ENCODE measurements around the gene PPFIA2.
A peak's percentile ranks its signal among the peaks of the same experiment; 100 is the strongest.

Gene PPFIA2

DNA sequence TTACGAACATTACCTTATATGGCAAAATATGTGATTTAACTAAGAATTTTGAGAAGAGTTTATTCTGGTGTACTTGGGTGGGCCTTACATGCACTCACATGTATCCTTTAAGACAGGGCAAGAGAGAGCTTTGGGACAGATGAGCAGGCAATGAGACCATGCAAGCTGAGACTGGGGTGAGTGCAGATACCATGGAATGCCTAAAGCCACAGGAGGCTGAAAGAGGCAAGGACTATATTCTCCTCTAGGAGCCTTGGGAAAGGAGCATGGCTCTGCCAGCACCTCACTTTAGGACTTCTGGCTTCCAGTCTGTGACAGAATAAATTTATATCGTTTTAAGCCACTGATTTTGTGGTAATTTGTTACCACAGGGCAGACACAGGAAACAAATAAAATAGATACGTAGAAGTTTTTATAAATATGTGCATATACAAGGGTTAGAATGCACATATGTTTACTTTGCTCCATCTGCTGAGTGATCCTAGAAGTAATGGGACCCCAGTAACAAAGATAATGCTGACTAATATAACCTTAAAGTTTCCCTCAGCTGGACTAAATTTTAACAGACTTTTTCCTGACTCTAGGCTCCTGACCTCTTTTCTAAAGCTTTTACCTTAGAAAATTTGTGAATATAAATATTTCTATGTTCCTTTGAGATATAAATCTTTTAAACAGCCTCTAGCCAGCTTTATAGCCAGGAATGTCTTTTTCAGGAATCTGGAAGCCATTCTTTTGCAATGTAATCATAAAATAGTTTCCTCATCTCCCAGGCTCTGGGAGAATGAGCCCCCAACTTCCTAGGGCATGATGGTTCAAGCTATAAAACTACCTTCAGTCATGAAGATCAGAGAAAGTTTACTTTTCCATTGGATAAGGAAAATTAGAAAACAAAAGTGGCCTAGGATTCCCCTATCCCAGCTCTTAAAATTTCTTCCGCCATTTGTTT is 216.8 kb downstream of the PPFIA2 start:
- DNase-seq, result no peak

DNA sequence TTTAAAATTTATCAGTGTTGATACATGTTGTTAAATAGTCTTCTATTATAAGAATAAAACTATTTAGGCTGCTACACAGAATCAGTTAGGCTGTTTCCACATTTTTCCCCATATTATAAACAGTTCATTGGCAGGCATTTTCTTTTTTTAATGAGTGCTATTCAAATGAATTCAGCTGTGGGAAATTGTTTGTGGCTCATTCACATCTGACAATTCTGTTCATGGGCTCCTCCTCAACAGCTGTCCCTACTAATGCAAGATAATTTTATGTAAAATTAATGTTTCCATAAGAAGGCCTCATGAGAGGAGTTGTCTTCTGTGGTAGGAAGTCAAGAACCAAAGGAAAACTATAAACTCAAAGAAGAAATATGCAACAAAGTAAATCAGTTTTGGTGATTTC is 218.0 kb downstream of the PPFIA2 start:
- DNase-seq, result no peak

DNA sequence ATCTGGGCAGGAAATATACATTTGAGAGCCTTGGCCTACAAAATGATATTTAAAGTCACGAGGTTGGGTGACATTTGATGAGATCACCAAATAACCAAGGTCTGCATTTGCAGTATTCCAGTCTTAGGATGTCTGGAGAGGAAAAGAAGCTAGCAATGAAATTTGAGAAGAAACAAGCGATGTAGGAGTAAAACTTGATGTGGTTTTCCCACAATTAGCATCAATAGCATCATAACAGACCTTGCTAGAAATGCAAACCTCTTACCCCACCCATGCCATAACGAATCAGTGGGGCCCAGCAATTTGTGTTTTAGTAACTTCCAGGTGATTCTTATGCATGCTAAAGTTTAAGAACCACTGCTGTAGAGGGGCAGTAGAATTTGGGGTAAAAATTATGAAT is 219.9 kb downstream of the PPFIA2 start:
- DNase-seq, result no peak

DNA sequence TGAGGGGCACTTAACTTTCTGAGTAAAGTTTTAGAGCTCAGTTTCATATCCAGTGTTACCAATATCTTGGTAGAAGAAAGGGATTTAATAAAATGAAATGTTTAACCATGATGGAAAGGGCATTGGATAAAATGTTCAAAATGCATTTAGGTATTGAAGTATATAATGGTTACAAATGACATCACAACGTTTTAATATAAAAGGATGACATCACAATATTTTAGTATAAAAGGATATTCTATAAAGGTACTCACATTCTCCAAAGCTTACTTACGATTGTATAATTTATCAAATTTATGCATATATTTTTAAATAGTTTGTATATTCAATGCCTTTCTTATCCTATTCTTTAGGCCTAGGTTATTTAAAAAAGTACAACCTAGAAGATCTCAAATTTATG is 226.1 kb downstream of the PPFIA2 start:
- DNase-seq, result no peak

DNA sequence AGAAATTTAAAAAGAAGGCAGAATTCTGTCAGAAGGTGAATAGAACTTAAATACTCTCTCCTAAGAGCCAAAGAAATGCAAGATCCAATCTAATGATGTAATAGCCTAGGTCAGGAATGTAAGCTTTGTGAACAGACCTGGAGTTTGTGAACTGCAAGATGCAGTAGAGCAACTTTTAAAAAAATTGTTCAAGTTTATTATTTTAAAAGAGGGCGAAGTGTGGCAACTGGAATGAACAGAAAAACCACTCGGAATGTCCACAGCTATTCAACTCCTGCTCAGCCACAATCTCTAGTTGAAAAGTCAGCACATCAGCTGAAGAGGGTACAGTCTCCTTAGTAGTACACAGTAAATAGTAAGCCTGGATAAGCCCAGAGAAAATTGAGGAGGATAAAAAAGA is 228.8 kb downstream of the PPFIA2 start:
- no peak for DNase-seq

DNA sequence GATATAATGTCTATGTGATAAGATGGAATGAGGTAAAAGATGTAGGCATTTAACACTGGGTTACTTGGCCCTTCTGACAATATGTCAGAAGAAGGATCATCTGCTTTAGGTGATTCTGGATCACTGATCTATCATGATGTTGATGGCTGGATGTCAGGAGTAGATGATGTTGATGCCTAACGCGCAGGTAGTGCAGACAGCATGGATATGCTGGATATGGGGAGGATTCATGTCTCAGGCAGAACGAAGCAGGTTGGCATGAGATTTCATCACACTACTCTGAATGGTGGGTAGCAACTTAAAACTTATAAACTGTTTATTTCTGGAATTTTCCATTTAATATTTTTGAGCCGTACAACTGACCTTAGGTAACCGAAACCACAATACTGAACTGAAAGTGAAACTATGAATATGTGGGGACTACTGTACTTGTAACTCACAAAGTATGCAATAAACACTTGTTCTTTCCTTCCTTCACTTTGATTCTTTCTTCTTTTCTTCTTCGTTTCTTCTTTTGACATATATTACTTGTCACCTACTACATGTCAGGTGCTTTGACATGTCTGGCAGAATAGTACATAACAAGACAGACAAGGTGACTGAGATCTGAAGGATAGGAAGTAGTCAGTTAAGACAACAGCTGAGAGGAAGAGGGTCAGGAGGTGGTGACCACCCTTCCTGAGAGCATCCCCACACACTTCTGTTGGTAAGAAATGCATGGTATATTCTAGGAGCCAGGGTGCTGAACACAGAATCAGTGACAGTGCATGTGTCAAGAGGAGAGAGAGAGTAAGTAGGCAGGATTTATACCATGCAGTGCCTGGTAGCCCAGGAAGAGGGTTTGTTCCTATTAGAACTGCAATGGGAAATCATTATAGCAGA is 238.8 kb downstream of the PPFIA2 start:
- DNase-seq, result no peak

DNA sequence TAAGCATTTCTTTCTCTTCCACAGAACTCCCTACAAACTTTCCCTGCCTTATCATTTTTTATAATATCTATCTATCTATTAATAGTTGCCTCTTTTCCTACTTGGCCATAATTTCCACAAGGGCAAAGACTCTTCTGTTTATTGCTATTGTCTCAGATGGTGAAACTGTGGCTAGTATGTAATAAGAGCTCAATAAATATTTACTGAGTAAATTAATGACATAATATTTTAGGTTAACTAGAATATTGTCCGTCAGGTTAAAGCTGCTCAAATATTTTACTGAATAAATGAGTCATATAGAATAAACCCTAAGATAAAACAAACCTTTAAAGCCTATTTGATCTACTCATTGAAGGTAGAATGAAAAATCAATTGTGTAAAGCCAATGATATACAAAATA is 240.5 kb downstream of the PPFIA2 start:
- DNase-seq, result no peak

DNA sequence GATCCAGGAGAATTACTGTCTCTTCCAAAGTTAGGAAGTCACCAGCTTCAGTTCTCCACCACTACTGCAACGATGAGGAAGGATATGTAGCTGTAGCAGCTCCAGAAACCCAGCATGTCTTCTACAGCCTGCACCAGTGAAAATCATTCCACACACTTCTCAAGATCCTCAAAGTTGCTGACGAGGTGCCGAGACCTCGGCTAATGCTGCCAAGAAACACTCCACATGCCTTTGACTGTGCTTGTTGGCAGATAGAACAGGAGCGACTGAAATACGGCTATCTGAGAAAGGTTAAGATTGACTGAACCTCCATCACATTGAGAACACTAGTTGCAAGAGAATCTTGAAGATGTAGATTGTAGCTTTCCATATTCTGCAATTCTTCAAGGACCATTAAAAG is 241.9 kb downstream of the PPFIA2 start:
- DNase-seq, result no peak

DNA sequence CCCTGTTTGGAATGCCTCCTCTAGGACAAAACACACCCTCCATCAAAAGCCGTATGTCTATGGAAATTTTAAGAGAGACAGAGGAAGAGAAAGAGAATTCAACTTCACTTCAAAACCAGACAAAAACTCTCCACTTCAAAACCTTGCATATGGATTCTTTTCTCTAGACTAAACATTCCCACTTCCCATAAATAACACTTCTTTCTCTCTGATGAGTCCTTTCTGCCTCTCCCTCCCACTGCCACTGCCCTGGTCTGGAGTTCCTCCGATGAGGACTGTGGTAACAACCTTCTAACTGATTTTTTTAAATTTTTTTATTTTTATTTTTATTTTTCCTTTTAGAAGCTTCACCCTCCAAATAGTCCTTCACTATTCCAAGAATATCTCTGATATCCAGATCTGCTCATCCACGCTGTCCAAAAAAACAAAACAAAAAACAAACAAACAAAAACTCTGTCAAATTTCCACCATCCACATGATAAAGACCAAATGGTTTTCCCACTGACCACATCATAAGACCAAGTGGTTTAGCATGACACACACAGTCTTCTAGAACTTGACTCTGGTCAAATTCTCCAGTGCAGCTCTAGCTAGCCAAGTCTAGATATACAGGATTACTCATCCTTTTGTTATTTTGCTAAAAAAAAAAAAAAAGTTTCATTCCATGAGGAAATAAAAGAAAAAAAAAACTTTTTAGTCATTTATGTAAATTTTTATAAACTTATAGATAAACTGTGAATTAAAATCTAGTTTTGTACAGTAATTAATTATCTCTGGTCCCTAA is 256.0 kb downstream of the PPFIA2 start:
- DNase-seq, result no peak

DNA sequence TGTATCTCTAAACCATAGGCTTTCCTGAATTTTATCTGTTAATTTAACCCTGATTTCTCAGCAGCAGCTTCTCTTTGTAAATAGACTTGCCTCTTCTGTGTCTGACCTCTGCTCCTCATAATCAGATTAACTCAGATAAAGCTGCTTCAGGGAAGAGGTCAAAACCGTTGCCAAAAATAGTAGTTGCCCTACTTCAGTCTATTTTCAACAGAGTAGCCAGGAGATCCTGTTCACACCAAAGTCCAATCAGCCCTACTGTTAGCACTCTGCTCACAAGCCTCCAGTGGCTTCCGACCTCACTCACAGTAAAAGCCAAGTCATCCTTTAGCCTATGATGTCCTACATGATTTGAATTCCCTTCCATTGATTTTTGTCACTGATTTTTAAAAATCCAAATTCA is 258.4 kb downstream of the PPFIA2 start:
- no peak for DNase-seq

DNA sequence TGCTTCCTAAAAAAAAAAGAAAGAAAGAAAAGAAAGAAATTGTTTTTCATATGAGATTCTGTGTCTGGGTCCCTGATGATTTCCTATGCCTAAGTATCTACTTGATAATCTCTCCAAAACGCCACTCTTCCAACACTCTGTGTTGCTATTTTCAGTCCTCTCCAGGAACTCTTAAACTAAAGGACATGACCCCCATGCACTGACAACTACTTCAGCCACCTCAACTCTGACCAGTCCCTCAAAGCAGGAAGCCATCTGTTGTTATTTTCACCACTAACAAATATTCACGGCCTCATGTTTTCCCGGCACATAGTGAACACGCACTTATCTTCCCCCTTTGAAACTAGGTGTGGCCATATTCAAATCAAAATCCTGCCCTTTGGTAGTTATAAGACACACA is 259.3 kb downstream of the PPFIA2 start:
- DNase-seq, result no peak

DNA sequence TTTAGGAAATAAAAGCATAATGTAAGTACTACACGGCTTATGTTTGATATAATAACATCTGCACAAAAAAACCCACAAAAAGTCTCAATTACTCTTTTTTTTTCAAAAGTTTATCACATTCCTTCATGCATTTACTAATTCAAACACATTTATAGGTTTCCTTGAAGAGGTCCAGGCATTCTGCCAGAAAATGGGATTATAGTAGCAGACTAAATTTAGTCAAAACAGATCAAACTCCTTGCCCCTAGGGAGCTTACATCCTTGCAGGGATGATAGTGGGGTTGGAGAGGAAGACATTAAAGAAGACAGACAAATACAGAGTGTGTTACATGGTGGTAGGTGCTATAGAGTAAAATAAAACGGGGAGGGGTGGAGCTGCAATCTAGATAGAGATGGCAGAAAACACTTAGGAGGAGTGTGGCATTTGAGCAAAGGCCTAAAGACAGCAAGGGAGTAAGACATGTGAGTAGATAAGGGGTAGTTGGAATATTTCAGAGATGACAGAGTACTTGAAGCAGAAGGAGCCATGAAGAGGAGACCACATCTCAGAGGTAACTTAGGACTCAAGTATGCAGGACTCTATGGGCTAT is 266.9 kb downstream of the PPFIA2 start:
- no peak for DNase-seq

DNA sequence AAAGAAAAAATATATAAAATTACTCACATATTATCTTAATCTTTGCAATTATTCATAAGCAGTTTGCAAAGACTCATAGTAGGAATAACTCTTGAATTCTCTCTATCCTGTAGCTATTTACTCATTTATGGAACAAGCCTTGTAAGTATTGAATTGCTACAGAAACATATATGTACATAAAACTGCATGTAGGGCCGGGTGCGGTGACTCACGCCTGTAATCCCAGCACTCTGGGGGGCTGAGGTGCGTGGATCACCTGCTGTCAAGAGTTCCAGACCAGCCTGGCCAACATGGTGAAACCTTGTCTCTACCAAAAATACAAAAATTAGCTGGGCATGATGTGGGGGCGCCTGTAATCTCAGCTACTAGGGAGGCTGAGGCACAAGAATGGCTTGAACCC is 286.2 kb downstream of the PPFIA2 start:
- DNase-seq, result no peak

DNA sequence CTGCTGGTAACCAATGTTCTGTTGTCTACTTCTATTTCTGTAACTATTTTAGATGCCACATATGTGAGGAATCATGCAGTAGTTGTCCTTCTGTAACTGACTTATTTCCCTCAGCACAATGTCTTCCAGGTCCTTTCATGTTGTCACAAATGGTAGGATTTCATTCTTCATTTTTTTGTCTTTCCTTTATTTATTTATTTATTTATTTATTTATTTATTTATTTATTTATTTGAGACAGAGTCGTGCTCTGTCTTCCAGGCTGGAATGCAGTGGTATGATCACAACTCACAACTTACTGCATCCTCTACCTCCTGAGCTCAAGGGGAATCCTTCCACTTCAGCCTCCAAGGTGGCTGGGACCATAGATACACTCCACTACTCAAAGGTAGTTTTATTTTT is 288.2 kb downstream of the PPFIA2 start:
- no peak for DNase-seq

DNA sequence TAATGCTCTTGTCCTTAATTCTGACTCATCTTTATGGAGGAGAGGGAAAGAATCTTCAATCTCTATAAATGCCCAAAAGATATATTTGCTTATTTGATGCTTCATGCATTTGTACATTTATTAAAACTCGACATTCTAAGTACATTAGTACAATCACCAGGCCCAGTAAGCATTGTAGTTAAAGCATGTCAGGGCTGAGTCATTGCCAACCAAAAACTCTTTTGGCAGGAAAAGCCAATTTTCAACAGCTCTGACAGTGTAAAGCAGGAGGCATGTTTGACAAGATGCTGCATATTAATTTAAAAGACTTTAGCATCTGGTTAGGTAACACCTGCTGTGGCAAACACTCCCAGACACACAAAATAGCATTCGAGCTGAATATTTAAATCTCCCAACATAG is 290.9 kb downstream of the PPFIA2 start:
- DNase-seq, result peak in 1 of 2 donors; percentile 37

DNA sequence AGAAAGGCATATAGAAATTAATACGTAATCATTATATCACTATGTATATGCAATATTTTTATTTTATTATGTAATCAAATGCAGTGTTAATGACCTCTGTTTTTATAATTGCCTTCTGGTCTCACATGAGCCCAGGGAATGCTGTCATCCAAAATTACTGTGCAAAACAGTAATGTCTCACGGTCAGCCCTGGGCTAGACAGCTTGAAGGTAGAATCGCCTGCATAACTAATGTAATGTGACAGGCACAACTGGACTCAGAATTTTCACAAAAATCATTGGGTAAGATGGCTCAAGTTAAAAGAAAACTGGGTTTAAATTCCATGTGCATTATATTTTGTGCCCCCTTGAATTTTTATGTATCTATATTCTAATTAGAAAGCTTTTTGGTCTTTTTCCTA is 293.3 kb downstream of the PPFIA2 start:
- no peak for DNase-seq

DNA sequence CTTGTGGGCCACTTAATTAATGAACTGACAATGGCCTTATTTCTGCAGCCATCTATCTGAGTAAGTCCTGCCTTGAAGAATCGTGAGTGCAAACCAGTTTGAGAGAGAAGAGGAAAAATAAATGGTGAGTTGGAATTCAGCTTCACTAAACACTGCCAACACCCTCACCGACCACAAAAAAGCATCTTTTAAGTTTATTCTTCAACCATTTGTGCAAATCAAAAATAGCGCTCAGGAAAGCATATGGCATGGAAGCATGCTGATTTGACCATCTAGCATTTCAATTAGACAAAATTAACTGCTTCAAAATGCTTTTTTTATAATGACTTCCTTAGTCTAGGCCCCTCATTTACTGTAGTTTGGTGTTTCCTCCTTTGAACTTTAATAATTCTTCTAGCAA is 294.0 kb downstream of the PPFIA2 start:
- DNase-seq, result no peak

DNA sequence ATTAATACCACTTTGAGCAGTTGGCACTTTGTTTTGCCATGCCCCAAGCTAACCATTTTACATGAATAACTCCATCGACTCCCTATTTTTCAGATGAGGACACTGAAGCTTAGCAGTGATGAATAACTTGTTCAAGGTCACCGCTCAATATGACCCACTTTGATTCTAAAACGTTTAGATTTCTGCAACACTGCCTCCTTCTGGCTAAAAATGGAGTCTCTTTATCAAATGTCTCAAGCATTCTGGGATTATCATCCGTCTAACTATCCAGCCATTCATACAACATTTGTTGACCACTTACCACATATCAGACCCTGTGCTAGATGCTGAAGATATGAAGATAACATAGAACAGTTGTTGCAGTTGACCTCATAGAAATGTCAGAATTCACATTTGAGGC is 298.0 kb downstream of the PPFIA2 start:
- DNase-seq, result no peak

DNA sequence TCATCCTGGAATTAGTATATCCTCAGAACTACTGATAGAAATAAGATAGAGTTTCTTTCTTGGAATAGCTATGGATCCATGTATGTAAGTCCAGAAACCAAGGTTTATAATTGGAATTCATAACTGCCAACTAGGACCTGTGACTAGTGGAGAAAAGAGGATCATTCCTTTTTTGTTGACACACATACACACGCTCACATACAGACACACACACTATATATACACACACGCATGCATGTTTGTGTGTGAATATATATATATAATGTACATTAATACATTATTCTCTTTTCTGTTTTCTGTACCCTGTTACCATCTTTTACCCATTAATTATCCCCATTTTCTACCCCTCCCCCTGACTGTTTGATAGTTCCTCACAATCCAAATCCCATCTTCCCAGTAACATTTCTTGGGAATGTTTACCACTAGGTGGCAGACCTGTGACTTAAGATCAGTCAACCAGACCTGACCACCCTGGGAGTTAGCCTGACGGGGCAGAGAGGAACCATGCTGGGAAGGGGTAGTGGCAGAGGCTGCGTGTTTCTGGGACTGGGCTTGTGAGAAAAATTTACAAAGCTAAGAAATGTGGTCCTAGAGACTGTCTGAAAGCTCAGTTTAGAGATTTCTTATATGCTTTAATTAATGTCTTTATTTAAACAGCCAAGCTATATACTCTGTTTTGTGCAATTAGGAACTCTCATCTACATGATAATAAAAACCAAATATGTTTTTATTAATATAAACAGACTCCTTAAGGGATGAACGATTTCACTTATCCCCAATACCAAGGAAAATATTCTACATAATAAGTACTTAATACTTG is 308.0 kb downstream of the PPFIA2 start:
- DNase-seq, result peak; percentile 29 to 70

DNA sequence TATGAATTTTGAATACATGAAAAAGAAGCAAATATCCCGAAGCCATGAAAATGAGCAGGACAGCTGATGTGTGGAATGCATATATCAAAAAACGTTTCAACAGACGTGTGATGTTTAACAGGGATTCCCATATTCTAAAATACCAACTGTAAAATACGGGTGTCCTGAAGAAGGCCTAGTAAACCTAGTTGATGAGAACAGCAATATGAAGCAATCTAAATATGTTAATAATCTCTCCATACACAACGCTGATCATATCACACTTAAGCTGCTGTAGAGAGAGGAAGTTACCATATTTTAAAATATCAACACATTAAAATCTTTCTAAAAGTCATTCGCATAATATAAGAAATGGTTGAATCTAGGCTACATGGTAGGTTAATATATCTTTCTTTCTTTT is 317.5 kb downstream of the PPFIA2 start:
- DNase-seq, result no peak

DNA sequence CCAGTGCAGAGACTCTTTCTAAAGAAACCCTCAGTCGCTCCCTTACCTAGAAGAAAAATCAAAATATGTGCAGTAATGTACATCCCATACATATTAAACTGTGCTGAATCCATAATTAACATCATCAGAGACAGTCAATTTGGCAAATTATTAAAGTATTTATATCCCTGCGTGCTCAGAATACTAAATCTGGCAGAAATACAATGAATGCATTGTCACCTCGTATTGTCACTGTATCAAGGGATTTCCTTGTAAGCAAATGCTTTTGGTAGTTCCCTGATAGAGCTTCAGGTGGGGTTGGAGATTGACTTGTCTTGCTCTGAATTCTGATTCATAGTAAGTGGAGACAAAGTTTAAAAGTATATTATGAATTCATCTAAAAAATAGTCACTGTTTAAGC is 319.1 kb downstream of the PPFIA2 start:
- DNase-seq, result peak in 1 of 2 donors; percentile 26

DNA sequence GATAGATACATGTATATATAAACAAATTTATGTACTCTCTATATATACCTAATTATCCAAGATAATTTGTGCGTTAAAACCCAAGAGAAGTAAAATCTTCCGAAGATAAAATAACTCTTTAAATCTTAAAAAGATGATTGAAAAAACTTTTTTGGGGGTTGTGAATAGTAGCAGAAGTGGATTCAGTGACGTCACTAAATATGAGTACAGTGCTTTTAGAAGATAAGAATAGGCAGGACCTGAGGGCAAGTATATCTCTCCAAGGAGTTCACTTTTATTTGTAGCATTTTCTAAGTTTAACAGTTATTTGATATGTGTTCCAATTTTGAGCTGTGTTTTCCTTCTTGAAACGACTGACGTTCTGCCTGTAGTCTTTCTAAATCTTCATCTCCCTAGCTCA is 319.8 kb downstream of the PPFIA2 start:
- DNase-seq, result no peak
